GM12874 (cell line): Measurements from ENCODE around the gene RNPEPL1.

ENCODE experiments used
- CTCF ChIP-seq: IDR thresholded peaks from 2 replicates; pipeline ENCODE4 v1.5.1; 2011; ENCODE audit warnings: low read depth, mild to moderate bottlenecking, control low read depth, low read length, moderate library complexity; ENCODE audit not compliant: insufficient read depth

RNPEPL1 gene

GRCh38 chr2:240570531-240571313, 2.4 kb downstream of the RNPEPL1 start:
- no peak for TF ChIP-seq CTCF

DNA sequence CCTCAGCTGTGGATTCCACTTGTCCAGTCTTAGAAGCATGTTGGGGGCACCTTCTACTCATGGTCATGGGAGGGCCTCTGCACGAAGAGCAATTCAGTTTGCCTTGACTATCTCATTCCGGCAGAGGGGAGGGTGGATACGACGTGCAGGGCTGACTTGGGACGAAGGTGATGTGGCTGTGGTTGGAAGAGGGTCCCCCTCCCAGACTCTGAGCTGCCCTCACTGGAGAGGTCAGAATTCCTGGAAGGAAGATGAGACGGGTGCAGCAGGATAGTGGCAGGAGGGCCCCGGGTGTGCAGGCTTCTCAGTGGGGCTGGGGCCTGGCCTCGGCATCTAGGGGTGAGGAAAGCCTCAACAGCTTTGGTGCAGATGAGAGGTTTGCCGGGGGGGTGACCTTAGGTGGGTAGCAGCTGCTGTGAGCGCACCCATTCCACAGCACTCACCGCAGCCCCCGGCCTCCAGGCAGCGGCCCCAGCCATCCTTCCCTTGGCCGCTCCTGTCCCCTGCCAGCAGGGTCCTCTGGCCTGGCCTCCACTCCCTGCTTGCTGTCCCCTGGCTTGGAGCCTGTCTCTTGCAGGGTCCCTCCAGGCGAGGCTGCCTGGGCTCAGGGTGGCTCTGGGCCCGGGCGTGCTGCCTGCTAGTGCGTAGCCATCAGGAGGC, 3.2 kb downstream of the RNPEPL1 start:
- no peak for TF ChIP-seq CTCF

GRCh38 chr2:240572141-240573031, 4.1 kb downstream of the RNPEPL1 start:
- no peak for TF ChIP-seq CTCF

DNA sequence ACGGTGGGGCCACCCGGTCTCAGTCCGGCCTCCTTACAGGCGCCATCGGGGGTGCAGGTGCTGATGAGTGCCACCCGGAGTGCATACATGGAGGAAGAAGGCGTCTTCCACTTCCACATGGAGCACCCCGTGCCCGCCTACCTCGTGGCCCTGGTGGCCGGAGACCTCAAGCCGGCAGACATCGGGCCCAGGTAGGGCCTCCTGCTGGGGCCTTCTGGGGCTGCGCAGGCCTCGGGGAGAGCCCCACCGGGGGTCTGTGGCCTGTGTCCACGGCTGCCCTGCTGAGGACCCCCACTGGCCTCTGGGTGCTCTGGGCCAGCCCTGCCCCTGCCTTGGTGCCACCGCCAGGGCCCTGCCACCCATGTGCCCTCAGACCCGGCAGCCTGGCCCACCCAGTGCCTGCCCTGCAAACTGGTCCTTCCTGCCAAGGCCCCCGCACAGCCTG, 4.8 kb downstream of the RNPEPL1 start:
- TF ChIP-seq CTCF, result no peak

DNA sequence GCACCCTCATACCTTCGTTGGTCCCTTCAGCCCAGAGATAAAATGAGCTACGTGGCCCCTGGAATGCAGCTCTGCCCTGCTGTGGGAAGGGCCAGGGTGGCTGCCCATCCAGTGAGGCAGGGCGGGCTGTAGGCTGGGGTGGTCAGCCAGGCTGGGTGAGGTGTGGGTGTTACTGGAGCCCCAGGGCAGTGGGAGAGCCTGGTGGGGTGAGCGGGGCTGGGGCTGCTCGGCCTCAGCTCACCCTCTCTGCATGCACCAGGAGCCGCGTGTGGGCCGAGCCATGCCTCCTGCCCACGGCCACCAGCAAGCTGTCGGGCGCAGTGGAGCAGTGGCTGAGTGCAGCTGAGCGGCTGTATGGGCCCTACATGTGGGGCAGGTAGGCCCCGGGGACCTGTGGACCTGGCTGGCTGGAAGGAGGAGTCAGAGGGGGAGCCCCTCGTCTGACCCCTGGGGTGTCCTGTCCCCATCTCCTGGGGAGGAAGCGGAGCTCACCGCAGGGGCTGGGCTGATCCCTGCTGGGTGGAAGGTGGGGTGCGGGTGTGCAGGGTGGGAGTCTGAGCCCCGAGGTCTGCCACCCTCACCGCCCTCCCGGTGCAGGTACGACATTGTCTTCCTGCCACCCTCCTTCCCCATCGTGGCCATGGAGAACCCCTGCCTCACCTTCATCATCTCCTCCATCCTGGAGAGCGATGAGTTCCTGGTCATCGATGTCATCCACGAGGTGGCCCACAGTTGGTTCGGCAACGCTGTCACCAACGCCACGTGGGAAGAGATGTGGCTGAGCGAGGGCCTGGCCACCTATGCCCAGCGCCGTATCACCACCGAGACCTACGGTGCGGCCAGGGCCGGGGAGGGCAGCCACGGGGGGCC, 5.5 kb downstream of the RNPEPL1 start:
- TF ChIP-seq CTCF, result no peak

DNA sequence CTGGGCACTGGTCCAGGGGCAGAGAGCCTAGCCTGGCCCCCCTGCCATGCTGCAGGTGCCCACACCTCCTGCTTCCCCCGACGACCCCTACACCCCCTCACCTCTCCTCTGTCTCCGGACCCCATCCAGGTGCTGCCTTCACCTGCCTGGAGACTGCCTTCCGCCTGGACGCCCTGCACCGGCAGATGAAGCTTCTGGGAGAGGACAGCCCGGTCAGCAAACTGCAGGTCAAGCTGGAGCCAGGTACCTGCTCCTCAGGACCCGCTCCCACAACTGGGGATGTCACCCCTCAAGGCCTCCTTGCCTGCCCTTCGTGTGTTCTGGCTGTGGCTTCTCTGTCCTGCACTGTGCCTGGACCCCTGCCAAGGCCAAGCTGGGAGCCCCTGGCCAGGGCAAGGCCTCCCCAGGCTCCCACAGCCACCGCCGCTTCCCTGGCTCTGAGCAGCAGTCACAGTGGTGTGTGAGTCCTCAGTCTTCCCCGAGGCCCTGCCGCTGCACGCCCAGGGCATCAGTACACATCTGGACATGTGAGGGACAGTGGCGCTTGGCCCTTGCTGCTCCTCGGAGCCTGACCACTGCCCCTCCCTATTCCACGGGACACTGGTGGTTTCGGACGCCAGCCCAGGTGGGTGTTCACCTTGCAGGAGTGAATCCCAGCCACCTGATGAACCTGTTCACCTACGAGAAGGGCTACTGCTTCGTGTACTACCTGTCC, 6.3 kb downstream of the RNPEPL1 start:
- no peak for TF ChIP-seq CTCF
